HG03066 (cell line): Measurements from ENCODE around the gene DGKG.
A peak's percentile ranks its signal among the peaks of the same experiment; 100 is the strongest.

Experiments
- ATAC-seq: cut with Tn5 transposase; IDR thresholded peaks from one replicate; pipeline ENCODE4 v1.9.1; 2021; ENCODE audit warnings: low read depth; ENCODE audit not compliant: unreplicated experiment

Gene DGKG

DNA sequence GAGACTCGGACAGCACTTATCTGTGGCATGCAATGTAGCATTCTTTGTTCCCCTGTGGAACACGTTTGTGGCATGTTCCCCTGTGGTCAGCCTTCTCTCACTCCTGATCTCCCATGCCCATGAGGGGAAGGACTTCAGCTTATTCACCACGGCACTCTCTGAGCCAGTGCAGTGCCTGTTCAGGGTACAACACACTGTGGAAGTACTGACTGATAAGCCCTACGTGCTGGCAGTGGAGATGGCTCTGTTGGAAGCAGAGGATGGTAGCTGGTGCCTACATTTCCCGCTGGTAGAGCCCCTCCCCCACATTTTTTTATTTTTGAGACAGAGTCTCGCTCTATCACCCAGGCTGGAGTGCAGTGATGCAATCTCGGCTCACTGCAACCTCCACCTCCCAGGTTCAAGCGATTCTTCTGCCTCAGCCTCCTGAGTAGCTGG, 209.7 kb downstream of the DGKG start:
- ATAC-seq, result peak; percentile 19

- ATAC-seq, result no peak
These were observed 210.7 kb downstream of the DGKG start for GRCh38 chr3:186151077-186151971.

GRCh38 chr3:186150041-186150830, 211.8 kb downstream of the DGKG start:
- ATAC-seq, result no peak

GRCh38 chr3:186149319-186149960, 212.6 kb downstream of the DGKG start:
- no peak for ATAC-seq

GRCh38 chr3:186144257-186144656, 217.8 kb downstream of the DGKG start:
- no peak for ATAC-seq

DNA sequence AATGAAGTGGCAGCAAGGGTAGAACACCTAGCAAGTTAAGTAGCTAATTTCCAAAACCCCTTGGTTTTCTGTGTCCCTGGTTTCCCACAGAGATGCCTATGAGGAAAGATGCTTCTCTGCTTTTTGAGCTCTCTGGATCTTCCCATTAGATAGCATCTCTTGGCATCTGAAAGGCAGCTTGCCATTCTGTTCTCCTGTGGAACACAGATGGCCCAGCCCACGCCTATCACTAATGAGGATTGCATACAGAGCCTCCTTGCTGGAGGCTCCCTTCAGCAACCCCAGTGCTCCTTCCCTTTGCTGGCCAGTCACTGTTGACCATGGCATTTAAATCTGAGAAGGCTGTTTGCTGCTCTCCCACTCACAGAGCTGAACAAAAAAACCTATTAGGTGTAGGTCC, 218.8 kb downstream of the DGKG start:
- ATAC-seq, result no peak

GRCh38 chr3:186142393-186142932, 219.6 kb downstream of the DGKG start:
- ATAC-seq, result no peak

GRCh38 chr3:186141790-186142189, 220.2 kb downstream of the DGKG start:
- ATAC-seq, result no peak

DNA sequence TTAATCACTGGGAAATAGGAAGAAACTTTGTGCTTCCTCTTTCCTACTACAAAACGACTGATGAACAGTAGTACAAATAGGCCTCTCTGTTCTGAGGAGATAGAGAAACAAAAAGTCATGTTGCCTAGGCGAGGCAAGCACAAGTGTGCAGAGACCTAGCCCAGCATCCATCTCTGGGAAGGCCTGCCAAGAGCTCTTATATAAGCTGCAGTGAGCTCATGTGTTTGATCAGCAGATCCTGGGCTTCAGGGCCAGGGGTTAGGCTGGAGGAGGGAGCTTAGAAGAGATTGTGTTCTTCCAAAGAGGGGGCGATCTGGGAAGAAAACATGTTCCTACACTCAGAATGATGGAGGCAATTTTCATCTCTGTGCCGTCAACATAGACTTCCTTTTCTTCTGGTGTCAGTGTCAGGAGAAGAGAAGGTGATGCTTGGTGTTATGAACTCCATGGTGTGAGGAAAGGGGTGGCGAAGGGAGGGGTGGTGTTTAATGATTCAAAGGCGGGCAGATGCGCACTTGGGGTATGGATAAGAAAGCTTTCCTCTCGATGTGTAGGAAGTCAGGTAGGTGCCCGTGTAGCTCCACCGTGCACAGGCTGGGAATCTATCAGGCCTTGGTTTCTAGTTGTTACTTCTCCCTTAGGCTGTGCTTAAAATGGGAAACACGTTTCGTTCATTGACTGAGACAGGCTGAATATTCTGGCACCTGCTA, 223.6 kb downstream of the DGKG start:
- no peak for ATAC-seq

DNA sequence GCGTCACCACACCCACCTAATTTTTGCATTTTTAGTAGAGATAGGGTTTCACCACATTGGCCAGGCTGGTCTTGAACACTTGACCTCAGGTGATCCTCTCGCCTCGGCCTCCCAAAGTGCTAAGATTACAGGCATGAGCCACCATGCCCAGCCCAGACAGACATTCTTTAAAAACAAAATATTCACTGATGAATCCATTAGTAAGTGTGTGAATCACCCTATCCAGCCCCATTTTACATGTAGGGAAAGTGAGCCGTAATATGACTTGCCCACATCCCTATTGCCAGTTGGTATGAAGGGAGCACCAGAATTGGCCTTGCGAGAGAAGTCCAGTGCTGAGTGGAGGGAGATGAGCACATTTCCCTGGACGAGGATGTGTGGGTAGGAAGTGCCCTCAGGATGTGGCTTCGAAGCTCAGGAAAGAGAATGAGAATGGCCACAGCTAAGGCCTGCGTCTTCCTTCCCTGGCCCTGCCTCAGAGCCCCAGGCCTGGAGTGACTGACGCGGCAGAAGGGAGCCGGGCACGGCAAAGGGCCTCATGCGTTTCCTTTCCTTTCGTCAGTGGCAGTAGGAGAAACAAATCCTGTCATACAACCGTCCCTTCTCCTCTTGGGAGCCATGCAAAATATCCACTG, 224.9 kb downstream of the DGKG start:
- no peak for ATAC-seq

GRCh38 chr3:186133980-186134379, 228.1 kb downstream of the DGKG start:
- no peak for ATAC-seq

DNA sequence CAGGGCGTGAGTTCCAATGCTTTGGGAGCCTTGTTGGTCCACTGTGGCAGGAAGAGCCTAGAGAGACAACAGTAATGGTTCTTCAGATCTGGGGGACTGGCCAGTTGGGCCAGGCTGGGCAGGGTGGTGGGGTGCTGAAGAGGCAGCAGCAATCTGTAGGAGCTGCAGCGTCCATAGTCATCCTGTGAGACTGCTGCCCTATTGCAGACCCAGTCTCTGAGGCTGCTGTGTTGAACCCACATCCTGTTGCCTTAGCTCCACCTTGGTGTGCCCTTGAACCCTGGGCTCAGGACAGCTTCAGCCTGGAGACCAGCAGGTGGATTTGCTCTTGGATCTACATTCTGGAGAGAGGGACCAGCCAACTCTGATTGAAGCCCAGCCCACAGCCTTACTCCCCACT, 229.5 kb downstream of the DGKG start:
- ATAC-seq, result no peak

GRCh38 chr3:186129206-186129605, 232.8 kb downstream of the DGKG start:
- no peak for ATAC-seq

- no peak for ATAC-seq
These were observed 233.9 kb downstream of the DGKG start for GRCh38 chr3:186128158-186128557.

GRCh38 chr3:186127463-186127862, 234.6 kb downstream of the DGKG start:
- no peak for ATAC-seq

GRCh38 chr3:186125118-186125517, 236.9 kb downstream of the DGKG start:
- ATAC-seq, result no peak

DNA sequence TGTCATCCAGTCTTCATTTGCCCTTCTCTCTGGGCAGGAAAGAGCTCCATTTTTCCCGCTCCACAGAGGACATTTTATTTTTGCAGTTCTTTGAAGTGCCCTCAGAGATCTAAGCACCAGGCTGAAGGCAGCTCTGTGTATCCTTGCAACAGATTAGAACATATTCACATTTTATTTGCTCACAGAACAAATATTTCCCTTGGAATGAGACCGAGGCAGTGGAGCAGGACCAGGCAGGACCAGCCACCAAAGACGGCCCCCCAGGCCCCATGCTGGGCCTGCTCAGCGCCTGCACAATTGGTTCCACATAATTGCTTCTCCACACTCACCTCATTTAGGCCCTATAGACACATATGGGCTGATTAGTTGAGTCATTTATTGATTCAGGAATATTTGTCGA, 237.4 kb downstream of the DGKG start:
- ATAC-seq, result no peak

DNA sequence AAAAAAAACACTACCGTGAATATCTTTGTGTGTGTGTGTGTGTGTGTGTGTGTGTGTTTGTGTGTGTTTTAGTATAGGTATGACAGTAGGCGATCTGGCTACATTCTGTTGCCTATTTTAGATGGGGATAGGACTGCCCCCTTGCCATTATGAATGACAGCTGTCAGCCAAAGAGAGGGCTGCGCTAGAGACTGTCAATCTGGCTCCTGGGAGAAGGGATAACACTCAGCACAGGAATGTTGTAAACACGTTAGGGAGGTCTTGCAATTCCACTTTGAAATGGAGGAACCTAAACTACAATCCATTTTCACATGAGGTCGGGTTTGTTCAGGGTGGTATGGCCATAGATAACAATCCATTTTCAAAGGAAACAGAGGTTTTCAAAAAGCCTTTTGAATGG, 239.0 kb downstream of the DGKG start:
- no peak for ATAC-seq

- no peak for ATAC-seq
These were observed 240.1 kb downstream of the DGKG start for GRCh38 chr3:186121968-186122367.

GRCh38 chr3:186121278-186121677, 240.8 kb downstream of the DGKG start:
- no peak for ATAC-seq
